Keratinocyte (primary cell): Measurements from ENCODE around the gene ZNF45. TPM values are rescaled to one million over a fixed set of nuclear protein-coding genes. Genes with fewer than 3 reads are reported as not detected.

Source experiments
- DNase-seq: peaks from one replicate; pipeline ENCODE4 v3.0.0-alpha.2; 2011; ENCODE audit warnings: low read depth, missing footprints, low spot score
- FAIRE-seq: peaks from 2 replicates; lab custom pipeline; 2011; peaks lifted over from hg19 to GRCh38; lab: Jason Lieb, UNC
- H2AFZ ChIP-seq: 2 replicates; pipeline ENCODE4 v1.6.0; 2012; ENCODE audit warnings: low read length, control low read depth, inconsistent platforms; ENCODE audit not compliant: control insufficient read depth
- H3K27ac ChIP-seq: 2 replicates; pipeline ENCODE4 v1.5.1; 2011; ENCODE audit warnings: low read length; ENCODE audit not compliant: control insufficient read depth, insufficient read depth
- H3K27me3 ChIP-seq: 3 replicates; pipeline ENCODE4 v1.6.0; 2011; ENCODE audit warnings: low read length; ENCODE audit not compliant: control insufficient read depth, insufficient read depth; ENCODE audit errors: extremely low read depth
- H3K36me3 ChIP-seq, 2 experiments: 2 replicates in 1 of 2; 3 replicates in 1 of 2; pipeline ENCODE4 v1.5.1; 2011; ENCODE audit warnings: low read length in 2 of 2, mild to moderate bottlenecking in 1 of 2; ENCODE audit not compliant: control insufficient read depth in 2 of 2, insufficient read depth in 2 of 2; ENCODE audit errors: extremely low read depth in 1 of 2
- H3K4me1 ChIP-seq: 3 replicates; pipeline ENCODE4 v1.5.1; 2011; ENCODE audit warnings: low read length; ENCODE audit not compliant: control insufficient read depth, insufficient read depth; ENCODE audit errors: extremely low read depth
- H3K4me2 ChIP-seq: 3 replicates; pipeline ENCODE4 v1.6.0; 2011; ENCODE audit warnings: low read depth, low read length; ENCODE audit not compliant: control insufficient read depth, insufficient read depth; ENCODE audit errors: extremely low read depth
- H3K4me3 ChIP-seq, 3 experiments: fragments of 200-600 bp in 1 of 3; sonication (generic) in 1 of 3; 2 replicates in 2 of 3; 3 replicates in 1 of 3; pipeline ENCODE4 v1.5.1; 2011 to 2016; ENCODE audit warnings: low read length in 3 of 3, mild to moderate bottlenecking in 3 of 3, control low read depth in 2 of 3, inconsistent platforms in 1 of 3, low read depth in 1 of 3, mixed read lengths in 1 of 3, mixed run types in 1 of 3, moderate library complexity in 1 of 3; ENCODE audit not compliant: control insufficient read depth in 2 of 3, insufficient read depth in 2 of 3; ENCODE audit errors: extremely low read depth in 1 of 3
- H3K79me2 ChIP-seq: 2 replicates; pipeline ENCODE4 v1.6.0; 2012; ENCODE audit warnings: low read length; ENCODE audit not compliant: control insufficient read depth, insufficient read depth
- H3K9ac ChIP-seq: 3 replicates; pipeline ENCODE4 v1.6.0; 2011; ENCODE audit warnings: low read length; ENCODE audit not compliant: control insufficient read depth, insufficient read depth; ENCODE audit errors: extremely low read depth
- H3K9me1 ChIP-seq: 3 replicates; pipeline ENCODE4 v1.6.0; 2011; ENCODE audit warnings: low read length; ENCODE audit not compliant: control insufficient read depth, insufficient read depth; ENCODE audit errors: extremely low read depth
- H3K9me3 ChIP-seq: 2 replicates; pipeline ENCODE4 v1.5.1; 2012; ENCODE audit warnings: low read depth, low read length; ENCODE audit not compliant: control insufficient read depth
- H4K20me1 ChIP-seq: 3 replicates; pipeline ENCODE4 v1.6.0; 2011; ENCODE audit warnings: low read length; ENCODE audit not compliant: control insufficient read depth, insufficient read depth; ENCODE audit errors: extremely low read depth
- CTCF ChIP-seq, 3 experiments: IDR thresholded peaks in 1 of 3; conservative IDR thresholded peaks in 1 of 3; optimal IDR thresholded peaks in 1 of 3; 2 replicates in 2 of 3; 3 replicates in 1 of 3; pipeline versions ENCODE3 to v1.5.1; 2011; ENCODE audit warnings: low read length in 3 of 3, mild to moderate bottlenecking in 3 of 3, moderate library complexity in 2 of 3, control low read depth in 1 of 3, inconsistent platforms in 1 of 3; ENCODE audit not compliant: insufficient read depth in 2 of 3; ENCODE audit errors: extremely low read depth in 1 of 3
- EZH2 ChIP-seq: IDR thresholded peaks from one replicate; pipeline ENCODE4 v1.6.1; 2012; ENCODE audit warnings: inconsistent platforms, mild to moderate bottlenecking, low read length, moderate library complexity
- dilution Hi-C: fragments of 300-500 bp; cut with MboI; formaldehyde crosslinking; loops from one replicate; pipeline ENCODE4 v1.7.0; 2020; ENCODE audit warnings: low sequenced_read_pairs; ENCODE audit not compliant: extremely low pct_ligation_motif_present
- polyA plus RNA-seq, 5 experiments: library from polyadenylated mRNA; depleted of rRNA in 3 of 5; stranded (reverse) in 3 of 5; stranded (forward) in 1 of 5; unstranded in 1 of 5; fragments of >200 nt; gene quantifications; 1 replicate in 1 of 5; 2 replicates in 3 of 5; 3 replicates in 1 of 5; pipeline versions ENCODE4 v1.2.1 to v1.2.3, GENCODE V29; 2011 to 2012; ENCODE audit warnings: missing spikeins in 2 of 5, low read depth in 1 of 5, low replicate concordance in 1 of 5

The ZNF45 gene
- polyA plus RNA-seq, 1 donor (not counting 4 experiments of a cell fraction or from before 2014, with no cell fraction given) = 9.1 TPM

GRCh38 chr19:43923875-43924274 lies 11.2 kb downstream of the ZNF45 start:
- no peaks in the 10 kb centered on the region for H3K9me1 ChIP-seq
- H3K9me3 ChIP-seq = no peaks in the 10 kb centered on the region
- no peaks in the 10 kb centered on the region for H3K79me2 ChIP-seq
- H4K20me1 ChIP-seq = no peaks in the 10 kb centered on the region
- no peak overlapping the region for H2AFZ ChIP-seq
- H3K36me3 ChIP-seq = peaks cover 3 to 24% of the 10 kb centered on the region in 2 experiments
- FAIRE-seq (no peak), DNase-seq (no peak)
- dilution Hi-C loops = no loop called here
- no peaks in the 10 kb centered on the region for H3K27me3 ChIP-seq
- H3K4me1 ChIP-seq = no peaks in the 10 kb centered on the region
- H3K4me3 ChIP-seq = no peak overlapping the region
- no peak overlapping the region for H3K4me2 ChIP-seq
- H3K9ac ChIP-seq = no peak overlapping the region
- H3K27ac ChIP-seq = no peak overlapping the region
- TF ChIP-seq EZH2 (no peak), CTCF (optimal IDR thresholded peaks at IDR 0.05 in 1 of 3, IDR thresholded peaks at IDR 0.05 in 1 of 3, conservative IDR thresholded peaks at IDR 0.05 in 1 of 3; ENCODE audit: extremely low read depth in 1 of 3, insufficient read depth in 2 of 3, low read length in 3 of 3) (no peak)

DNA sequence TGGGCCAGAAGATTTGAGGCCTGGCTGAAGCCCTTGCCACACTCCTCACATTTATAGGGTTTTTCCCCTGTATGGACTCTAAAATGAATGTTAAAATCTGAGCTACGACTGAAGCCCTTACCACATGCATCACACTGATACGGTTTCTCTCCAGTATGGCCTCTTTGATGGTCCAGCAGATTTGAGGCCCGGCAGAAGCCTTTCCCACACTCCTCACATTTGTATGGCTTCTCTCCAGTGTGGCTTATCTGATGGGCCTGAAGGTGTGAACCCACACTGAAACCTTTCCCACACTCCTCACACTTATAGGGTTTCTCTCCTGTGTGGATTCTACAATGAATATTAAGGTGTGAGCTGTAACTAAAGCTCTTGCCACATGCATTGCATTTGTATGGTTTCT lies 21.0 kb downstream of the ZNF45 start:
- dilution Hi-C loops = no loop called here
- no peak overlapping the region for H3K27ac ChIP-seq
- no peaks in the 10 kb centered on the region for H3K9me1 ChIP-seq
- no peaks in the 10 kb centered on the region for H4K20me1 ChIP-seq
- H2AFZ ChIP-seq = no peak overlapping the region
- no peak overlapping the region for H3K4me2 ChIP-seq
- H3K27me3 ChIP-seq = no peaks in the 10 kb centered on the region
- TF ChIP-seq CTCF (optimal IDR thresholded peaks at IDR 0.05 in 1 of 3, IDR thresholded peaks at IDR 0.05 in 1 of 3, conservative IDR thresholded peaks at IDR 0.05 in 1 of 3; ENCODE audit: extremely low read depth in 1 of 3, insufficient read depth in 2 of 3, low read length in 3 of 3) (no peak), EZH2 (no peak)
- H3K4me1 ChIP-seq = no peaks in the 10 kb centered on the region
- DNase-seq (no peak), FAIRE-seq (no peak)
- H3K79me2 ChIP-seq = no peaks in the 10 kb centered on the region
- peaks cover 22% of the 10 kb centered on the region for H3K9me3 ChIP-seq
- H3K4me3 ChIP-seq = no peak overlapping the region
- peaks cover 30 to 36% of the 10 kb centered on the region in 2 experiments for H3K36me3 ChIP-seq
- no peak overlapping the region for H3K9ac ChIP-seq
